Measurements from ENCODE around the gene NTRK2. TPM values are rescaled to one million over a fixed set of nuclear protein-coding genes. Genes with fewer than 3 reads are reported as not detected.
"Not testable (repeated sequence)": the region's sequence is repeated elsewhere in the genome, so short reads cannot be mapped to it uniquely, and the experiment has no call there.

The NTRK2 gene
- total RNA-seq, 1 experiment from 2014 or later: not detected

DNA sequence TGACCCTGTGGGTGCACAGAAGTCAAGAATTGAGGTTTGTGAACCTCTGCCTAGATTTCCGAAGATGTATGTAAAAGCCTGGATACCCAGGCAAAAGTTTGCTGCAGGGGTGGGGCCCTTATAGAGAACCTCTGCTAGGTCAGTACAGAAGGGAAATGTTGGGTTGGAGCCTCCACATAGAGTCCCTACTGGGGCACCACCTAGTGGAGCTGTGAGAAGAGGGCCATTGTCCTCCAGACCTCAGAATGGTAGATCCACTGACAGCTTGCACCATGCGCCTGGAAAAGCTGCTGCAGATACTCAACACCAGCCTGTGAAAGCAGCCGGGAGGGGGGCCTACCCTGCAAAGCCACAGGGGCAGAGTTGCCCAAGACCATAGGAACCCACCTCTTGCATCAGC is 399.9 kb downstream of the NTRK2 start:
- H3K27me3 ChIP-seq (ENCODE audit: insufficient read depth, low read length); intact Hi-C loops (cut with micrococcal nuclease); H3K79me2 ChIP-seq (ENCODE audit: insufficient read depth, low read length); H3K4me2 ChIP-seq (ENCODE audit: low read length); ATAC-seq; RAD21 ChIA-PET (ENCODE audit: low non-redundant PET in 1 of 2, low total read pairs in 2 of 2, uncharacterized antibody in 2 of 2, unreplicated experiment in 2 of 2); H2AFZ ChIP-seq (ENCODE audit: low read depth, low read length, poor library complexity, severe bottlenecking); H3K4me1 ChIP-seq (ENCODE audit: control insufficient read depth in 1 of 2, insufficient read depth in 2 of 2, low read length in 2 of 2); POLR2A ChIA-PET; H3K4me3 ChIP-seq (replicated peaks in 1 of 2; ENCODE audit: low read depth in 1 of 2, low read length in 2 of 2); H3K27ac ChIP-seq (ENCODE audit: low read depth, low read length); H3K9me3 ChIP-seq (ENCODE audit: control insufficient read depth in 1 of 2, insufficient read depth in 1 of 2, low read depth in 1 of 2, low read length in 2 of 2); H3K9ac ChIP-seq (ENCODE audit: low read length); H4K20me1 ChIP-seq (ENCODE audit: insufficient read depth); H3K9me2 ChIP-seq (ENCODE audit: insufficient read depth); DNase-seq (ENCODE audit: low read depth, low spot score); H3K36me3 ChIP-seq (ENCODE audit: control insufficient read depth in 1 of 2, insufficient read depth in 2 of 2, low read length in 2 of 2); BruUV-seq (replicated peaks): not testable (repeated sequence)
- CTCF ChIA-PET: interaction anchor here (0.8 to 1.1 kb wide), 2 partner anchors 15 to 672 kb away, joined by 3 read pairs; no protein-coding TSS in a partner anchor
- TF ChIP-seq, protein P1, sequence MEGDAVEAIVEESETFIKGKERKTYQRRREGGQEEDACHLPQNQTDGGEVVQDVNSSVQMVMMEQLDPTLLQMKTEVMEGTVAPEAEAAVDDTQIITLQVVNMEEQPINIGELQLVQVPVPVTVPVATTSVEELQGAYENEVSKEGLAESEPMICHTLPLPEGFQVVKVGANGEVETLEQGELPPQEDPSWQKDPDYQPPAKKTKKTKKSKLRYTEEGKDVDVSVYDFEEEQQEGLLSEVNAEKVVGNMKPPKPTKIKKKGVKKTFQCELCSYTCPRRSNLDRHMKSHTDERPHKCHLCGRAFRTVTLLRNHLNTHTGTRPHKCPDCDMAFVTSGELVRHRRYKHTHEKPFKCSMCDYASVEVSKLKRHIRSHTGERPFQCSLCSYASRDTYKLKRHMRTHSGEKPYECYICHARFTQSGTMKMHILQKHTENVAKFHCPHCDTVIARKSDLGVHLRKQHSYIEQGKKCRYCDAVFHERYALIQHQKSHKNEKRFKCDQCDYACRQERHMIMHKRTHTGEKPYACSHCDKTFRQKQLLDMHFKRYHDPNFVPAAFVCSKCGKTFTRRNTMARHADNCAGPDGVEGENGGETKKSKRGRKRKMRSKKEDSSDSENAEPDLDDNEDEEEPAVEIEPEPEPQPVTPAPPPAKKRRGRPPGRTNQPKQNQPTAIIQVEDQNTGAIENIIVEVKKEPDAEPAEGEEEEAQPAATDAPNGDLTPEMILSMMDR (IDR thresholded peaks at IDR 0.05 in 2 of 3, conservative IDR thresholded peaks at IDR 0.05 in 1 of 3; ENCODE audit: borderline replicate concordance in 1 of 3, insufficient read depth in 1 of 3, low read depth in 2 of 3, low read length in 2 of 3): 0 out of 6 replicates have a peak, but pooled peaks of 1 of the 3 experiments have one; percentile 1

All from HCT116 (cell line).